Measurements from ENCODE around the gene SP1. TPM values are rescaled to one million over a fixed set of nuclear protein-coding genes. Genes with fewer than 3 reads are reported as not detected.
A peak's percentile ranks its signal among the peaks of the same experiment; 100 is the strongest.
"Not testable (repeated sequence)": the region's sequence is repeated elsewhere in the genome, so short reads cannot be mapped to it uniquely, and the experiment has no call there.

SP1 gene
- total RNA-seq, 2 donors from 2014 or later: 55.1 to 59.9 TPM

- DNase-seq (ENCODE audit: low spot score): no peak
- intact Hi-C loops (cut with DNase I): no loop called here
Measured at GRCh38 chr12:53388932-53389331, 9.0 kb downstream of the SP1 start.

- intact Hi-C loops (cut with DNase I): no loop called here
- DNase-seq (ENCODE audit: low spot score): no peak
Measured at GRCh38 chr12:53389702-53390101, 9.7 kb downstream of the SP1 start.

- intact Hi-C loops (cut with DNase I): no loop called here
- no peak for DNase-seq (ENCODE audit: low spot score)
Measured at GRCh38 chr12:53391724-53392123, 11.7 kb downstream of the SP1 start.

GRCh38 chr12:53399896-53400295 lies 19.9 kb downstream of the SP1 start:
- no peak for DNase-seq (ENCODE audit: low spot score)

GRCh38 chr12:53402351-53402750 lies 22.4 kb downstream of the SP1 start:
- not testable (repeated sequence) for DNase-seq (ENCODE audit: low spot score)

More at GRCh38 chr12:53399896-53400295, 19.9 kb downstream of the SP1 start:
- intact Hi-C loops (cut with DNase I): no loop called here

GRCh38 chr12:53402871-53403270 lies 22.9 kb downstream of the SP1 start:
- DNase-seq (ENCODE audit: low spot score): no peak
- intact Hi-C loops (cut with DNase I): no loop called here

More at GRCh38 chr12:53402351-53402750, 22.4 kb downstream of the SP1 start:
- intact Hi-C loops (cut with DNase I): not testable (repeated sequence)

- peak; percentile 44 for DNase-seq (ENCODE audit: low spot score)
Measured at GRCh38 chr12:53410951-53411350, 31.0 kb downstream of the SP1 start.

GRCh38 chr12:53413485-53414204 lies 33.7 kb downstream of the SP1 start:
- intact Hi-C loops (cut with DNase I): no loop called here
- DNase-seq (ENCODE audit: low spot score): peak; percentile 5

More at GRCh38 chr12:53410951-53411350, 31.0 kb downstream of the SP1 start:
- intact Hi-C loops (cut with DNase I): no loop called here

GRCh38 chr12:53414756-53415417 lies 34.9 kb downstream of the SP1 start:
- intact Hi-C loops (cut with DNase I): no loop called here
- peak; percentile 5 for DNase-seq (ENCODE audit: low spot score)

GRCh38 chr12:53415752-53416389 lies 35.9 kb downstream of the SP1 start:
- intact Hi-C loops (cut with DNase I): not testable (repeated sequence)
- peak; percentile 30 for DNase-seq (ENCODE audit: low spot score)

- intact Hi-C loops (cut with DNase I): not testable (repeated sequence)
- peak; percentile 51 for DNase-seq (ENCODE audit: low spot score)
Measured at GRCh38 chr12:53417291-53417816, 37.4 kb downstream of the SP1 start.

GRCh38 chr12:53418221-53418620 lies 38.2 kb downstream of the SP1 start:
- DNase-seq (ENCODE audit: low spot score): no peak
- intact Hi-C loops (cut with DNase I): no loop called here

GRCh38 chr12:53419756-53420155 lies 39.8 kb downstream of the SP1 start:
- intact Hi-C loops (cut with DNase I): loop anchor here in 1 of 2 donors (2.0 kb wide), 1 partner anchor 67 kb away; no protein-coding TSS in a partner anchor
- DNase-seq (ENCODE audit: low spot score): no peak

- intact Hi-C loops (cut with DNase I): not testable (repeated sequence)
Measured at GRCh38 chr12:53422247-53422646, 42.3 kb downstream of the SP1 start.

GRCh38 chr12:53423597-53423996 lies 43.6 kb downstream of the SP1 start, which contains the start of gene AMHR2:
TSS of gene AMHR2 (plus strand) at chr12:53423855. CDS start at chr12:53423935, 80 bp downstream.
- peak; percentile 43 for DNase-seq (ENCODE audit: low spot score)
- intact Hi-C loops (cut with DNase I): no loop called here

More at GRCh38 chr12:53422247-53422646, 42.3 kb downstream of the SP1 start:
- DNase-seq (ENCODE audit: low spot score): not testable (repeated sequence)

- peak; percentile 40 for DNase-seq (ENCODE audit: low spot score)
- intact Hi-C loops (cut with DNase I): loop anchor here in 1 of 2 donors (2.0 kb wide), 1 partner anchor 72 kb away; no protein-coding TSS in a partner anchor
Measured at GRCh38 chr12:53424626-53425514, 44.9 kb downstream of the SP1 start.

GRCh38 chr12:53425515-53426150 lies 45.7 kb downstream of the SP1 start:
- DNase-seq (ENCODE audit: low spot score): peak; percentile 50
- intact Hi-C loops (cut with DNase I): loop anchor here in 1 of 2 donors (2.0 kb wide), 1 partner anchor 73 kb away; no protein-coding TSS in a partner anchor

All from posterior vena cava (tissue), 2 donors.